ENCODE data around the gene MYO16. TPM values are rescaled to one million over a fixed set of nuclear protein-coding genes. Genes with fewer than 3 reads are reported as not detected.

Gene MYO16
- total and polyA plus RNA-seq, 2 of the 4 experiments (the other 2 are of a cell fraction) = under 0.01 to 0.03 TPM

- H3K27ac ChIP-seq (ENCODE audit: insufficient read depth, low read length) = no peak overlapping the region
- H2BK20ac ChIP-seq (ENCODE audit: low read depth, low read length) = peak overlapping the region; percentile 66; the same call in 1 of the 2 replicates
- H4K20me1 ChIP-seq (ENCODE audit: insufficient read depth, low read length) = no peaks in the 10 kb centered on the region
- peaks cover 11% of the 10 kb centered on the region for H3K4me1 ChIP-seq (ENCODE audit: control insufficient read depth, insufficient read depth, low read length)
- H4K91ac ChIP-seq (ENCODE audit: insufficient read depth, low read depth, low read length) = no peak overlapping the region
- no peak overlapping the region for H3K56ac ChIP-seq (ENCODE audit: extremely low read depth, insufficient read depth, low read length)
- in situ Hi-C loops (cut with MboI; ENCODE audit: low sequenced_read_pairs) = loop anchor here (5.0 to 10.0 kb wide), 2 partner anchors 813 to 1146 kb away; no protein-coding TSS in a partner anchor
- H4K5ac ChIP-seq (ENCODE audit: low read depth, low read length) = no peak overlapping the region
- H3K23ac ChIP-seq (ENCODE audit: low read depth, low read length) = no peak overlapping the region
- peaks cover 7% of the 10 kb centered on the region; the same call in 1 of the 2 replicates for H3K9me1 ChIP-seq (ENCODE audit: insufficient read depth, low read length)
- no peak overlapping the region for H4K8ac ChIP-seq (ENCODE audit: low read depth in 2 of 2, low read length in 2 of 2)
- H3K9ac ChIP-seq (ENCODE audit: low read depth, low read length) = no peak overlapping the region
- no peaks in the 10 kb centered on the region; a peak in 1 of 4 replicates for H3K79me1 ChIP-seq (ENCODE audit: low read depth in 1 of 2, low read length in 2 of 2)
- H3K18ac ChIP-seq (ENCODE audit: low read depth, low read length) = no peak overlapping the region
- no peak overlapping the region for H2BK5ac ChIP-seq (ENCODE audit: low read depth, low read length, poor library complexity, severe bottlenecking)
- WGBS, 2 experiments (ENCODE audit: extremely low coverage in 2 of 2, insufficient read length in 1 of 2) = no CpG with 5 or more reads among the region's 7 CpGs
- DNase-seq (peak; percentile 62), ATAC-seq (ENCODE audit: low read depth) (peak; percentile 56)
- dilution Hi-C loops (cut with HindIII; ENCODE audit: low sequenced_read_pairs, unreplicated experiment) = no loop called here
- H3K27me3 ChIP-seq (ENCODE audit: control insufficient read depth, insufficient read depth, low read length) = no peaks in the 10 kb centered on the region
- H3K14ac ChIP-seq (replicated peaks; ENCODE audit: low read depth, low read length) = no peak overlapping the region
- BruUV-seq (replicated peaks) = no TSS peak
- POLR2A ChIA-PET (ENCODE audit: unreplicated experiment) = interaction anchor here (0.6 kb wide), 1 partner anchor 1204 kb away, joined by 3 read pairs; no protein-coding TSS in a partner anchor
- no peak overlapping the region for H2BK120ac ChIP-seq (ENCODE audit: low read depth, low read length)
- no peak overlapping the region for H2AFZ ChIP-seq (replicated peaks; ENCODE audit: low read length, poor library complexity)
- H3K36me3 ChIP-seq (ENCODE audit: control insufficient read depth, insufficient read depth, low read length) = no peaks in the 10 kb centered on the region
- no peak overlapping the region for H2BK15ac ChIP-seq (ENCODE audit: low read depth, low read length)
- H2AK5ac ChIP-seq (ENCODE audit: low read depth, low read length) = peak overlapping the region; percentile 49; the same call in 1 of the 2 replicates
- intact Hi-C loops (cut with micrococcal nuclease) = loop anchor here (1.0 to 10.0 kb wide), 4 partner anchors 293 to 1148 kb away; no protein-coding TSS in a partner anchor
- H3K4me3 ChIP-seq (ENCODE audit: insufficient read depth, low read depth, low read length) = no peak overlapping the region
- no peak overlapping the region for H2AK9ac ChIP-seq (replicated peaks; ENCODE audit: low read depth, low read length, poor library complexity)
- CTCF ChIA-PET = interaction anchor here (0.6 to 1.0 kb wide), 6 partner anchors 24 to 823 kb away, joined by 3 to 4 read pairs (median 3); no protein-coding TSS in a partner anchor
- no peak overlapping the region for H3K4me2 ChIP-seq (ENCODE audit: low read depth, low read length)
- TF ChIP-seq USF2 (IDR thresholded peaks at IDR 0.05; ENCODE audit: low read depth, low read length) (no peak), RAD21 (IDR thresholded peaks at IDR 0.05; ENCODE audit: low read length) (peak; percentile 94), BHLHE40 (IDR thresholded peaks at IDR 0.05; ENCODE audit: low read depth, low read length) (no peak), SMC3 (IDR thresholded peaks at IDR 0.05; ENCODE audit: low read depth, low read length) (peak; percentile 80), RFX5 (IDR thresholded peaks at IDR 0.05; ENCODE audit: low read depth, low read length) (no peak), RCOR1 (IDR thresholded peaks at IDR 0.05; ENCODE audit: insufficient replicate concordance, low read length) (no peak), POLR2A (IDR thresholded peaks at IDR 0.05; ENCODE audit: low read depth, low read length) (no peak), CTCF (conservative IDR thresholded peaks at IDR 0.05; ENCODE audit: low read depth, low read length) (peak; percentile 88), CEBPB (IDR thresholded peaks at IDR 0.05; ENCODE audit: low read depth, low read length) (peak; percentile 23; the same call in 1 of the 2 replicates)
- H3K9me3 ChIP-seq (ENCODE audit: control insufficient read depth, insufficient read depth, low read length) = no peaks in the 10 kb centered on the region
- H3K4ac ChIP-seq (ENCODE audit: low read depth, low read length) = no peak overlapping the region
Observed at GRCh38 chr13:108961542-108962125, 332.2 kb downstream of the MYO16 start.
